ENCODE results near the gene TMED8.

TMED8 gene

GRCh38 chr14:77406086-77406485 lies 29.2 kb upstream of the TMED8 start:
- no peak overlapping the region for H3K27ac ChIP-seq
- no peak overlapping the region for H3K9ac ChIP-seq
- TF ChIP-seq CTCF (IDR thresholded peaks at IDR 0.05) = no peak
- no peaks in the 10 kb centered on the region for H3K27me3 ChIP-seq (ENCODE audit: control insufficient read depth, insufficient read depth, low read length)
- no peak overlapping the region for H2AFZ ChIP-seq
- H3K4me1 ChIP-seq = no peaks in the 10 kb centered on the region
- no peak overlapping the region for H3K4me2 ChIP-seq (ENCODE audit: low read length)
- no peaks in the 10 kb centered on the region for H3K9me3 ChIP-seq (ENCODE audit: control insufficient read depth, low read length)
- no peaks in the 10 kb centered on the region for H3K36me3 ChIP-seq (ENCODE audit: control insufficient read depth, insufficient read depth, low read length)
- H3K79me2 ChIP-seq = no peaks in the 10 kb centered on the region
- no peak overlapping the region for H3K4me3 ChIP-seq (ENCODE audit: low read depth, low read length)

GRCh38 chr14:77403768-77404167 lies 26.9 kb upstream of the TMED8 start:
- no peak overlapping the region for H3K4me3 ChIP-seq (ENCODE audit: low read depth, low read length)
- H3K9me3 ChIP-seq (ENCODE audit: control insufficient read depth, low read length) = no peaks in the 10 kb centered on the region
- no peak overlapping the region for H2AFZ ChIP-seq
- no peaks in the 10 kb centered on the region for H3K79me2 ChIP-seq
- H3K27me3 ChIP-seq (ENCODE audit: control insufficient read depth, insufficient read depth, low read length) = no peaks in the 10 kb centered on the region
- H3K4me2 ChIP-seq (ENCODE audit: low read length) = no peak overlapping the region
- peaks cover 3% of the 10 kb centered on the region for H3K4me1 ChIP-seq
- no peak overlapping the region for H3K9ac ChIP-seq
- no peak overlapping the region for H3K27ac ChIP-seq
- H3K36me3 ChIP-seq (ENCODE audit: control insufficient read depth, insufficient read depth, low read length) = no peaks in the 10 kb centered on the region
- TF ChIP-seq CTCF (IDR thresholded peaks at IDR 0.05) = no peak

GRCh38 chr14:77400216-77400615 lies 23.3 kb upstream of the TMED8 start:
- Histone ChIP-seq H3K36me3 (ENCODE audit: control insufficient read depth, insufficient read depth, low read length) (no peaks in the 10 kb centered on the region), H3K4me1 (peaks cover 3% of the 10 kb centered on the region), H2AFZ (peak overlapping the region; percentile 13), H3K4me2 (ENCODE audit: low read length) (no peak overlapping the region), H3K9ac (no peak overlapping the region), H3K27ac (no peak overlapping the region), H3K79me2 (no peaks in the 10 kb centered on the region), H3K27me3 (ENCODE audit: control insufficient read depth, insufficient read depth, low read length) (no peaks in the 10 kb centered on the region), H3K9me3 (ENCODE audit: control insufficient read depth, low read length) (no peaks in the 10 kb centered on the region), H3K4me3 (ENCODE audit: low read depth, low read length) (no peak overlapping the region)
- TF ChIP-seq CTCF (IDR thresholded peaks at IDR 0.05) = no peak

- Histone ChIP-seq H2AFZ (no peak overlapping the region), H3K9ac (no peak overlapping the region), H3K4me2 (ENCODE audit: low read length) (no peak overlapping the region), H3K27me3 (ENCODE audit: control insufficient read depth, insufficient read depth, low read length) (no peaks in the 10 kb centered on the region), H3K4me1 (no peaks in the 10 kb centered on the region), H3K27ac (no peak overlapping the region), H3K9me3 (ENCODE audit: control insufficient read depth, low read length) (no peaks in the 10 kb centered on the region), H3K79me2 (no peaks in the 10 kb centered on the region), H3K36me3 (ENCODE audit: control insufficient read depth, insufficient read depth, low read length) (no peaks in the 10 kb centered on the region), H3K4me3 (ENCODE audit: low read depth, low read length) (no peak overlapping the region)
- TF ChIP-seq CTCF (IDR thresholded peaks at IDR 0.05) = no peak
Measured at GRCh38 chr14:77390188-77390587, 13.3 kb upstream of the TMED8 start.

- H3K4me1 ChIP-seq = peaks cover 4% of the 10 kb centered on the region
- no peak for TF ChIP-seq CTCF (IDR thresholded peaks at IDR 0.05)
Measured at GRCh38 chr14:77378701-77379100, 1.8 kb upstream of the TMED8 start.

More at GRCh38 chr14:77378701-77379100, 1.8 kb upstream of the TMED8 start:
- no peaks in the 10 kb centered on the region for H3K9me3 ChIP-seq (ENCODE audit: control insufficient read depth, low read length)
- H2AFZ ChIP-seq = no peak overlapping the region
- no peak overlapping the region for H3K4me2 ChIP-seq (ENCODE audit: low read length)
- no peak overlapping the region for H3K27ac ChIP-seq
- H3K9ac ChIP-seq = no peak overlapping the region
- no peak overlapping the region for H3K4me3 ChIP-seq (ENCODE audit: low read depth, low read length)
- peaks cover 22% of the 10 kb centered on the region for H3K79me2 ChIP-seq
- no peaks in the 10 kb centered on the region for H3K27me3 ChIP-seq (ENCODE audit: control insufficient read depth, insufficient read depth, low read length)
- no peaks in the 10 kb centered on the region for H3K36me3 ChIP-seq (ENCODE audit: control insufficient read depth, insufficient read depth, low read length)

All from parathyroid adenoma (tissue), 2 donors.